Parathyroid adenoma (tissue), 2 donors: ENCODE data around the gene SMNDC1.

Experiments used
- H2AFZ ChIP-seq: fragments of 300-600 bp; sonication (generic); one replicate; pipeline ENCODE4 v1.7.0; 2017; ENCODE audit warnings: antibody characterized with exemption, mild to moderate bottlenecking
- H3K27ac ChIP-seq: fragments of 300-600 bp; sonication (generic); one replicate; pipeline ENCODE4 v1.7.0; 2017
- H3K27me3 ChIP-seq: fragments of 300-600 bp; sonication (generic); one replicate; pipeline ENCODE4 v1.7.0; 2017; ENCODE audit warnings: low read length; ENCODE audit not compliant: control insufficient read depth, insufficient read depth
- H3K36me3 ChIP-seq: fragments of 300-600 bp; sonication (generic); one replicate; pipeline ENCODE4 v1.7.0; 2017; ENCODE audit warnings: low read length; ENCODE audit not compliant: control insufficient read depth, insufficient read depth
- H3K4me1 ChIP-seq: fragments of 300-600 bp; sonication (generic); one replicate; pipeline ENCODE4 v1.7.0; 2017; ENCODE audit warnings: control low read depth
- H3K4me2 ChIP-seq: fragments of 300-600 bp; sonication (generic); one replicate; pipeline ENCODE4 v1.7.0; 2017; ENCODE audit warnings: low read length
- H3K4me3 ChIP-seq: fragments of 300-600 bp; sonication (generic); one replicate; pipeline ENCODE4 v1.7.0; 2017; ENCODE audit warnings: low read depth, low read length
- H3K79me2 ChIP-seq: fragments of 300-600 bp; sonication (generic); one replicate; pipeline ENCODE4 v1.7.0; 2017; ENCODE audit warnings: control low read depth
- H3K9ac ChIP-seq: fragments of 300-600 bp; sonication (generic); one replicate; pipeline ENCODE4 v1.7.0; 2017; ENCODE audit warnings: mild to moderate bottlenecking
- H3K9me3 ChIP-seq: fragments of 300-600 bp; sonication (generic); one replicate; pipeline ENCODE4 v1.7.0; 2017; ENCODE audit warnings: low read length; ENCODE audit not compliant: control insufficient read depth
- CTCF ChIP-seq: fragments of 300-600 bp; sonication (generic); IDR thresholded peaks from one replicate; pipeline ENCODE4 v1.7.0; 2017; ENCODE audit warnings: antibody characterized with exemption, mild to moderate bottlenecking
- donor health status: primary hyperparathyroidism.

SMNDC1 gene

GRCh38 chr10:110324805-110325280, 20.1 kb upstream of the SMNDC1 start:
- no peak for TF ChIP-seq CTCF
- Histone ChIP-seq H3K27ac (no peak overlapping the region), H3K4me1 (no peaks in the 10 kb centered on the region)

GRCh38 chr10:110324201-110324804, 19.6 kb upstream of the SMNDC1 start:
- no peaks in the 10 kb centered on the region for H3K9me3 ChIP-seq
- no peak overlapping the region for H3K27ac ChIP-seq
- H3K9ac ChIP-seq: no peak overlapping the region
- no peak overlapping the region for H2AFZ ChIP-seq
- no peak overlapping the region for H3K4me2 ChIP-seq
- H3K36me3 ChIP-seq: no peaks in the 10 kb centered on the region
- H3K4me1 ChIP-seq: no peaks in the 10 kb centered on the region
- no peak for TF ChIP-seq CTCF
- H3K27me3 ChIP-seq: no peaks in the 10 kb centered on the region
- no peak overlapping the region for H3K4me3 ChIP-seq
- H3K79me2 ChIP-seq: no peaks in the 10 kb centered on the region

More at GRCh38 chr10:110324805-110325280, 20.1 kb upstream of the SMNDC1 start:
- Histone ChIP-seq H3K79me2 (no peaks in the 10 kb centered on the region), H3K4me3 (no peak overlapping the region), H3K9ac (no peak overlapping the region), H3K4me2 (no peak overlapping the region), H3K36me3 (no peaks in the 10 kb centered on the region), H3K27me3 (no peaks in the 10 kb centered on the region), H2AFZ (no peak overlapping the region), H3K9me3 (no peaks in the 10 kb centered on the region)

GRCh38 chr10:110323503-110323902, 18.8 kb upstream of the SMNDC1 start:
- H3K27ac ChIP-seq: no peak overlapping the region
- no peaks in the 10 kb centered on the region for H3K36me3 ChIP-seq
- no peak overlapping the region for H3K4me2 ChIP-seq
- H3K4me3 ChIP-seq: no peak overlapping the region
- no peaks in the 10 kb centered on the region for H3K4me1 ChIP-seq
- no peak for TF ChIP-seq CTCF
- no peak overlapping the region for H3K9ac ChIP-seq
- no peak overlapping the region for H2AFZ ChIP-seq
- H3K27me3 ChIP-seq: no peaks in the 10 kb centered on the region
- no peaks in the 10 kb centered on the region for H3K79me2 ChIP-seq
- no peaks in the 10 kb centered on the region for H3K9me3 ChIP-seq

GRCh38 chr10:110321869-110322620, 17.3 kb upstream of the SMNDC1 start:
- Histone ChIP-seq H3K79me2 (no peaks in the 10 kb centered on the region), H2AFZ (no peak overlapping the region), H3K4me1 (no peaks in the 10 kb centered on the region), H3K9ac (no peak overlapping the region), H3K27ac (no peak overlapping the region), H3K27me3 (no peaks in the 10 kb centered on the region), H3K9me3 (no peaks in the 10 kb centered on the region), H3K4me2 (no peak overlapping the region), H3K4me3 (no peak overlapping the region), H3K36me3 (no peaks in the 10 kb centered on the region)
- no peak for TF ChIP-seq CTCF
